Hepatocyte (in vitro differentiated cells): Measurements from ENCODE around the gene NEDD4L. TPM values are rescaled to one million over a fixed set of nuclear protein-coding genes. Genes with fewer than 3 reads are reported as not detected.

Experiments
- DNase-seq: peaks from one replicate; pipeline ENCODE4 v3.0.0-alpha.2; 2016; ENCODE audit warnings: low spot score
- H2AFZ ChIP-seq: fragments of 200-600 bp; sonication (generic); 2 replicates; pipeline ENCODE4 v1.6.0; 2016; ENCODE audit warnings: antibody characterized with exemption, mild to moderate bottlenecking
- H3K27ac ChIP-seq: fragments of 200-600 bp; sonication (generic); 2 replicates; pipeline ENCODE4 v1.5.1; 2016; ENCODE audit warnings: mild to moderate bottlenecking
- H3K27me3 ChIP-seq: fragments of 200-600 bp; sonication (generic); 2 replicates; pipeline ENCODE4 v1.6.1; 2016
- H3K36me3 ChIP-seq: fragments of 200-600 bp; sonication (generic); replicated peaks from 2 replicates; pipeline ENCODE4 v1.5.1; 2016; ENCODE audit warnings: low read depth; ENCODE audit not compliant: insufficient read depth
- H3K4me1 ChIP-seq: fragments of 200-600 bp; sonication (generic); 2 replicates; pipeline ENCODE4 v1.5.1; 2016; ENCODE audit warnings: mild to moderate bottlenecking, moderate library complexity; ENCODE audit not compliant: insufficient read depth
- H3K4me2 ChIP-seq: fragments of 200-600 bp; sonication (generic); 2 replicates; pipeline ENCODE4 v1.6.0; 2016
- H3K4me3 ChIP-seq: fragments of 200-600 bp; sonication (generic); 2 replicates; pipeline ENCODE4 v1.5.1; 2016; ENCODE audit warnings: mild to moderate bottlenecking
- H3K79me2 ChIP-seq: fragments of 200-600 bp; sonication (generic); 2 replicates; pipeline ENCODE4 v1.6.0; 2017; ENCODE audit warnings: mild to moderate bottlenecking
- H3K9me2 ChIP-seq: fragments of 200-600 bp; sonication (generic); replicated peaks from 2 replicates; pipeline ENCODE4 v1.6.0; 2017; ENCODE audit warnings: mild to moderate bottlenecking; ENCODE audit not compliant: insufficient read depth
- H3K9me3 ChIP-seq: fragments of 200-600 bp; sonication (generic); 2 replicates; pipeline ENCODE4 v1.5.1; 2016; ENCODE audit warnings: low read depth, mild to moderate bottlenecking
- H4K20me1 ChIP-seq: fragments of 200-600 bp; sonication (generic); 2 replicates; pipeline ENCODE4 v1.6.0; 2016; ENCODE audit warnings: mild to moderate bottlenecking; ENCODE audit not compliant: insufficient read depth, poor library complexity, severe bottlenecking
- CTCF ChIP-seq: fragments of 200-600 bp; sonication (generic); IDR thresholded peaks from 2 replicates; pipeline ENCODE4 v1.5.1; 2016; ENCODE audit warnings: antibody characterized with exemption, mild to moderate bottlenecking; ENCODE audit not compliant: poor library complexity
- EZH2 ChIP-seq: fragments of 200-600 bp; sonication (generic); IDR thresholded peaks from 2 replicates; pipeline ENCODE4 v1.6.1; 2016; ENCODE audit warnings: antibody characterized with exemption, mild to moderate bottlenecking, borderline replicate concordance
- EZH2phosphoT487 ChIP-seq: fragments of 200-600 bp; sonication (generic); IDR thresholded peaks from one replicate; pipeline ENCODE4 v1.6.1; 2018; ENCODE audit warnings: antibody characterized with exemption, mild to moderate bottlenecking, low read depth, moderate library complexity; ENCODE audit not compliant: unreplicated experiment, severe bottlenecking
- WGBS: methylation state at CpG from one replicate; pipeline ENCODE4 v1.1.6; 2016; ENCODE audit warnings: low lambda C conversion rate; ENCODE audit errors: missing lambda C conversion rate; 5-methylcytosine and 5-hydroxymethylcytosine counted together
- polyA plus RNA-seq: library from polyadenylated mRNA; unstranded; fragments of >200 nt; fragmentation: Nextera tagmentation; extraction: Ambion mirVana; gene quantifications from 2 replicates; pipeline ENCODE4 v1.2.1, GENCODE V29; 2016
- total RNA-seq: library from RNA; depleted of rRNA; stranded (reverse); fragments of >200 nt; gene quantifications from 2 replicates; pipeline ENCODE4 v1.2.3, GENCODE V29; 2014

NEDD4L gene
- total and polyA plus RNA-seq, 2 experiments from 2014 or later = 104 to 140 TPM

- 37% methylated on average over 8 of the region's 8 CpGs for WGBS
- Histone ChIP-seq H3K9me2 (no peaks in the 10 kb centered on the region), H3K36me3 (no peaks in the 10 kb centered on the region), H3K4me3 (no peak overlapping the region), H3K4me2 (peak overlapping the region; percentile 19), H3K79me2 (no peaks in the 10 kb centered on the region), H3K27me3 (no peaks in the 10 kb centered on the region), H2AFZ (no peak overlapping the region), H3K9me3 (no peaks in the 10 kb centered on the region), H3K27ac (peak overlapping the region; percentile 59), H4K20me1 (no peaks in the 10 kb centered on the region), H3K4me1 (peaks cover 17% of the 10 kb centered on the region)
- DNase-seq = peak; percentile 49
- no peak for TF ChIP-seq EZH2
- TF ChIP-seq CTCF = no peak
Observed at GRCh38 chr18:58013241-58014211, 30.5 kb upstream of the NEDD4L start.

GRCh38 chr18:58015065-58015780 is 28.8 kb upstream of the NEDD4L start:
- no peaks in the 10 kb centered on the region for H3K9me2 ChIP-seq
- no peaks in the 10 kb centered on the region for H3K9me3 ChIP-seq
- no peaks in the 10 kb centered on the region for H3K27me3 ChIP-seq
- no peaks in the 10 kb centered on the region for H3K36me3 ChIP-seq
- 78% methylated on average over 13 of the region's 13 CpGs for WGBS
- no peaks in the 10 kb centered on the region for H4K20me1 ChIP-seq
- no peak for TF ChIP-seq CTCF
- no peak for TF ChIP-seq EZH2
- no peak for TF ChIP-seq EZH2phosphoT487
- H3K4me2 ChIP-seq = peak overlapping the region; percentile 8
- H2AFZ ChIP-seq = no peak overlapping the region
- peaks cover 25% of the 10 kb centered on the region for H3K4me1 ChIP-seq
- H3K27ac ChIP-seq = peak overlapping the region; percentile 59
- no peaks in the 10 kb centered on the region for H3K79me2 ChIP-seq
- no peak for DNase-seq
- no peak overlapping the region for H3K4me3 ChIP-seq

GRCh38 chr18:58017267-58017666 is 26.8 kb upstream of the NEDD4L start:
- no peak overlapping the region for H3K4me3 ChIP-seq
- H3K4me2 ChIP-seq = no peak overlapping the region
- H3K4me1 ChIP-seq = peaks cover 26% of the 10 kb centered on the region
- H3K9me3 ChIP-seq = no peaks in the 10 kb centered on the region
- no peak for DNase-seq
- H3K9me2 ChIP-seq = no peaks in the 10 kb centered on the region
- no peak for TF ChIP-seq EZH2
- no peak overlapping the region for H2AFZ ChIP-seq
- H3K36me3 ChIP-seq = no peaks in the 10 kb centered on the region
- H4K20me1 ChIP-seq = no peaks in the 10 kb centered on the region
- no peaks in the 10 kb centered on the region for H3K27me3 ChIP-seq
- no peak overlapping the region for H3K27ac ChIP-seq
- no peaks in the 10 kb centered on the region for H3K79me2 ChIP-seq

GRCh38 chr18:58020567-58021107 is 23.4 kb upstream of the NEDD4L start:
- Histone ChIP-seq H4K20me1 (no peaks in the 10 kb centered on the region), H3K4me2 (no peak overlapping the region), H3K4me1 (peaks cover 31% of the 10 kb centered on the region), H2AFZ (no peak overlapping the region), H3K4me3 (no peak overlapping the region), H3K9me2 (no peaks in the 10 kb centered on the region), H3K79me2 (no peaks in the 10 kb centered on the region), H3K27me3 (no peaks in the 10 kb centered on the region), H3K36me3 (no peaks in the 10 kb centered on the region), H3K9me3 (no peaks in the 10 kb centered on the region), H3K27ac (peak overlapping the region; percentile 48)
- WGBS = 88% methylated on average over 3 of the region's 3 CpGs
- TF ChIP-seq EZH2phosphoT487 (no peak), EZH2 (no peak), CTCF (no peak)
- DNase-seq = no peak
